ENCODE measurements around the gene TMEM120A.

DNA sequence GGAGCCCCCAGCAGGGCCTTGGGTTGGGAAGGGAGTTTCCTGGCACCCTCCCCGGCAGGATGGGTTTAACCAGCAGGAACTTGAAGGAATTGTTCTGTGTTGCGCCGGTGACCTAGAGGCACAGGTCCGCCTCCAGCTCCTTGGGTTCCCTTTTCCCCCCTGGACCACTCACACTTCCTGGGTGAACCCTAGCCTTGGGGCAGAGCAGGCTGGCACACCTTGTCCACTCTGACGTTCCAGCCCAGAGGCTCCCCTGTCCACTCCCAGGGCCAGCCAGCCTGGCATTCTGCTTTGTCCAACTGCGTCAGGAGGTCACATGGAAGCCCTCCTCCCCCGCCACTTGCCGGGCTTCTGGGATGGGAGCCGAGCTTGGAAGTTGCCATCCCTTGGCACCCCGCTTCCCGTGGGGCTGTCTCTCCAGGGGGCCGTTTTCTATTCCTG, 25.8 kb downstream of the TMEM120A start:
- TF ChIP-seq, protein P1, sequence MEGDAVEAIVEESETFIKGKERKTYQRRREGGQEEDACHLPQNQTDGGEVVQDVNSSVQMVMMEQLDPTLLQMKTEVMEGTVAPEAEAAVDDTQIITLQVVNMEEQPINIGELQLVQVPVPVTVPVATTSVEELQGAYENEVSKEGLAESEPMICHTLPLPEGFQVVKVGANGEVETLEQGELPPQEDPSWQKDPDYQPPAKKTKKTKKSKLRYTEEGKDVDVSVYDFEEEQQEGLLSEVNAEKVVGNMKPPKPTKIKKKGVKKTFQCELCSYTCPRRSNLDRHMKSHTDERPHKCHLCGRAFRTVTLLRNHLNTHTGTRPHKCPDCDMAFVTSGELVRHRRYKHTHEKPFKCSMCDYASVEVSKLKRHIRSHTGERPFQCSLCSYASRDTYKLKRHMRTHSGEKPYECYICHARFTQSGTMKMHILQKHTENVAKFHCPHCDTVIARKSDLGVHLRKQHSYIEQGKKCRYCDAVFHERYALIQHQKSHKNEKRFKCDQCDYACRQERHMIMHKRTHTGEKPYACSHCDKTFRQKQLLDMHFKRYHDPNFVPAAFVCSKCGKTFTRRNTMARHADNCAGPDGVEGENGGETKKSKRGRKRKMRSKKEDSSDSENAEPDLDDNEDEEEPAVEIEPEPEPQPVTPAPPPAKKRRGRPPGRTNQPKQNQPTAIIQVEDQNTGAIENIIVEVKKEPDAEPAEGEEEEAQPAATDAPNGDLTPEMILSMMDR (conservative IDR thresholded peaks at IDR 0.05; ENCODE audit: low read depth, low read length), result no peak
- no peak for TF ChIP-seq EZH2 (IDR thresholded peaks at IDR 0.05; ENCODE audit: borderline replicate concordance, low read depth, low read length, poor library complexity, severe bottlenecking)

Measured in A673 (cell line).